ENCODE measurements around the gene DRD1. TPM values are rescaled to one million over a fixed set of nuclear protein-coding genes. Genes with fewer than 3 reads are reported as not detected.

DRD1 gene
- total and polyA plus RNA-seq, 2 experiments from 2014 or later, result 1.3 to 4.0 TPM

DNA sequence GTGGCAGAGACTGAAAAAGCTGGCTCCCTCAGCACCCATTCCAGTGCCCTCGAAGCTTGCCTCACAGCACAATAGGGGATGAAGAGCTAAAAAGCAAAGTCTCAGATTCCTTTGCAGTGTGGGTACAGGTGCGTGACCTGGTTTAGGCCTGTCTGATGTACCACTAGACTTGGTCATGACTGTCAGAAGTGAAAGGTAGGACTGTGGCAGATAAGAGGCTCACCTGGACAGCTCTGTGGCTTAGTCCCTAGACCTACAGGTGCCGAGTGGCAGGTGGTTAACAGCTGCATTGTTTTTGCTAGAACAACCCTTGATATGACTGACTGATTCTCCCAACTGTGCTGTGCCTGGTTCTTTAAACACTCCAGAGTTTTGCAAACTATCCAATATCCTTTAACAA, 19.7 kb upstream of the DRD1 start:
- H3K4me1 ChIP-seq (ENCODE audit: low read depth), result no peaks in the 10 kb centered on the region
- no peak for DNase-seq (ENCODE audit: low read depth in 1 of 2, low spot score in 1 of 2)
- no peaks in the 10 kb centered on the region for H3K36me3 ChIP-seq
- no peaks in the 10 kb centered on the region for H3K9me3 ChIP-seq (ENCODE audit: low read depth)
- TF ChIP-seq, protein P1, sequence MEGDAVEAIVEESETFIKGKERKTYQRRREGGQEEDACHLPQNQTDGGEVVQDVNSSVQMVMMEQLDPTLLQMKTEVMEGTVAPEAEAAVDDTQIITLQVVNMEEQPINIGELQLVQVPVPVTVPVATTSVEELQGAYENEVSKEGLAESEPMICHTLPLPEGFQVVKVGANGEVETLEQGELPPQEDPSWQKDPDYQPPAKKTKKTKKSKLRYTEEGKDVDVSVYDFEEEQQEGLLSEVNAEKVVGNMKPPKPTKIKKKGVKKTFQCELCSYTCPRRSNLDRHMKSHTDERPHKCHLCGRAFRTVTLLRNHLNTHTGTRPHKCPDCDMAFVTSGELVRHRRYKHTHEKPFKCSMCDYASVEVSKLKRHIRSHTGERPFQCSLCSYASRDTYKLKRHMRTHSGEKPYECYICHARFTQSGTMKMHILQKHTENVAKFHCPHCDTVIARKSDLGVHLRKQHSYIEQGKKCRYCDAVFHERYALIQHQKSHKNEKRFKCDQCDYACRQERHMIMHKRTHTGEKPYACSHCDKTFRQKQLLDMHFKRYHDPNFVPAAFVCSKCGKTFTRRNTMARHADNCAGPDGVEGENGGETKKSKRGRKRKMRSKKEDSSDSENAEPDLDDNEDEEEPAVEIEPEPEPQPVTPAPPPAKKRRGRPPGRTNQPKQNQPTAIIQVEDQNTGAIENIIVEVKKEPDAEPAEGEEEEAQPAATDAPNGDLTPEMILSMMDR (IDR thresholded peaks at IDR 0.05; ENCODE audit: low read depth, low read length), result no peak
- no peak overlapping the region for H3K27ac ChIP-seq
- no peaks in the 10 kb centered on the region for H3K27me3 ChIP-seq
- H3K4me3 ChIP-seq, result no peak overlapping the region

DNA sequence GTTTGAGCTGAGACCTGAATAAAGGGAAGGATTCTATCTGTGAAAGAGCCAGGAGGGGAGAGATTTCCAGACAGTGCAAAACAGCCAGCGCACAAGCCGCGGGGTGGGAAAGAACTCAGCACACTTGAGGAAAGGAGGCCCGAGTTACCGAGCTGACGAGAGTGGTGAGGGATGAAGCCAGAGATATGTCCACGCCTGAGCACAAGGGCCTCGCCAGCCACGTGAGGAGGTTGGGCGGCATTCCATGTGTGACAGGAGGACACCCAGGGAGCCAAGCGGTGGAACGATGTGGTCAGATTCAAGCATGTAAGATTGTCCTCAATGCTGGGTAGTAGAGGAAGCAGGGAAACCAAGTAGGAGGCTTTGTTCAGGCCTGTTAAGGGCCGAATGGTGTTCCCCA, 17.4 kb upstream of the DRD1 start:
- H3K9me3 ChIP-seq (ENCODE audit: low read depth), result no peaks in the 10 kb centered on the region
- H3K27ac ChIP-seq, result no peak overlapping the region
- H3K36me3 ChIP-seq, result no peaks in the 10 kb centered on the region
- TF ChIP-seq, protein P1 (IDR thresholded peaks at IDR 0.05; ENCODE audit: low read depth, low read length), result no peak
- no peak for DNase-seq (ENCODE audit: low read depth in 1 of 2, low spot score in 1 of 2)
- H3K4me1 ChIP-seq (ENCODE audit: low read depth), result no peaks in the 10 kb centered on the region
- no peaks in the 10 kb centered on the region for H3K27me3 ChIP-seq
- no peak overlapping the region for H3K4me3 ChIP-seq

DNA sequence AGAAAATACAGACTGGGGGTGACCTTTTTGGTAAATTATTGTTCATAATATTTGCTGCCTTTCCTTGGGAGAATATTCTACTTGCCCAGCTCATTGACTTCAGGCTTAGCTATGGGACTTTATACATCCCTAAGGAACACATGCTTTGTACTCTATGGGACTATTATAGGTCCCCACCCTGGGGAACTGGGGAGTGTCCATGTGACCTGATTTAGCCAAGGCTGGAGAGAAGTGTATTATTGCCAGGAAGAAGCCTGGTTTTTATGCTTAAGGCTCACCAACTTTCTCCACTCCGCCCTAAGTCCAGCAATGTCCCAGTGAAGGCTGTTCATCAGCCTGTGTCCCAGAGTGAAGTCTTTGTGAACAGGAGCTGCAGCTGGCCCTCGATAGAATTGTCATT, 16.6 kb upstream of the DRD1 start:
- H3K9me3 ChIP-seq (ENCODE audit: low read depth), result no peaks in the 10 kb centered on the region
- H3K4me3 ChIP-seq, result no peak overlapping the region
- no peaks in the 10 kb centered on the region for H3K4me1 ChIP-seq (ENCODE audit: low read depth)
- TF ChIP-seq, protein P1 (IDR thresholded peaks at IDR 0.05; ENCODE audit: low read depth, low read length), result no peak
- H3K27me3 ChIP-seq, result no peaks in the 10 kb centered on the region
- no peaks in the 10 kb centered on the region for H3K36me3 ChIP-seq
- H3K27ac ChIP-seq, result no peak overlapping the region
- DNase-seq (ENCODE audit: low read depth in 1 of 2, low spot score in 1 of 2), result no peak

DNA sequence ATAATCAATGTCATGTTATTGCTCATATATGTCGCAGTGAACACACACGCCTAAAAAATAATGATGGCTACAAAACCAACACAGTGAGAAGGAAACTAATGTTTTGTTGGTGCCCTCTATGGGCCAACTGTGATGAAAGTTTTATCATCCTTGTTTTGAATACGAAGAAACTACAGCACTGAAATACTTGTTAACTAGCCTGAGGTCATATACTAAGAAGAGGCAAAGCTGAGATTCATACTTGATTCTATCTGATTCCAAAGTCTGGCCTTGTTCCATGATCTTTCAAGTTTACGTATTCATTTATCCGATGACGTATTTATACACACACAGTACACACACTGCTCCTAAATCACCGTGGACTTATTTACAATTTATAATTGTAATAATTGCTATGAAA, 16.1 kb upstream of the DRD1 start:
- Histone ChIP-seq H3K4me1 (ENCODE audit: low read depth) (no peaks in the 10 kb centered on the region), H3K4me3 (no peak overlapping the region), H3K27me3 (peaks cover 1% of the 10 kb centered on the region), H3K36me3 (no peaks in the 10 kb centered on the region), H3K9me3 (ENCODE audit: low read depth) (no peaks in the 10 kb centered on the region), H3K27ac (no peak overlapping the region)
- peak; percentile 21 to 36 for DNase-seq (ENCODE audit: low read depth in 1 of 2, low spot score in 1 of 2)
- TF ChIP-seq, protein P1 (IDR thresholded peaks at IDR 0.05; ENCODE audit: low read depth, low read length), result peak; percentile 48

DNA sequence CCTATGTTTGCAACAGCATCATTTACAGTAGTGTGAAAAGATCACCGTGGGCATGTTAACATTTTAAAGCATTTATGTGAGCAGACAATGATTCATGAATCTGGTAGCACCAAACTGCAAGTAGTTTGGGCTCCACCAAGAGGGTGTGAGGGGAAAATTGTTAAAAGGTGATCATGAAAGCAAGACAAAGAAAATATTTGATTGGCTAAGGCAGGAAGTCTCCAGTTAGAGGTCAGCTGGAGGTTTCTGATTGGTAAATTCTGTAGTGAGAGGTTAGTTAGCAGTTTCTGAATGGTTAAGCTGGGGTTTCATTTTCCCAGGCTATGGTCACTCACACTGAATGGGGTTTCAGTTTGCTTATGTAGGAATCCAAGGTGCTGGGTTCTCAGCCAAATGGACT, 13.5 kb upstream of the DRD1 start:
- TF ChIP-seq, protein P1 (IDR thresholded peaks at IDR 0.05; ENCODE audit: low read depth, low read length), result no peak
- Histone ChIP-seq H3K4me3 (no peak overlapping the region), H3K36me3 (no peaks in the 10 kb centered on the region), H3K4me1 (ENCODE audit: low read depth) (no peaks in the 10 kb centered on the region), H3K27ac (no peak overlapping the region), H3K27me3 (peaks cover 8% of the 10 kb centered on the region), H3K9me3 (ENCODE audit: low read depth) (no peaks in the 10 kb centered on the region)
- DNase-seq (ENCODE audit: low read depth in 1 of 2, low spot score in 1 of 2), result no peak

Data from cardiac muscle cell (in vitro differentiated cells and primary cell).